ENCODE measurements around the gene NR0B2. TPM values are rescaled to one million over a fixed set of nuclear protein-coding genes. Genes with fewer than 3 reads are reported as not detected.
A peak's percentile ranks its signal among the peaks of the same experiment; 100 is the strongest.
"Not testable (repeated sequence)": the region's sequence is repeated elsewhere in the genome, so short reads cannot be mapped to it uniquely, and the experiment has no call there.

NR0B2 gene
- total RNA-seq, 1 donor from 2014 or later = not detected

DNA sequence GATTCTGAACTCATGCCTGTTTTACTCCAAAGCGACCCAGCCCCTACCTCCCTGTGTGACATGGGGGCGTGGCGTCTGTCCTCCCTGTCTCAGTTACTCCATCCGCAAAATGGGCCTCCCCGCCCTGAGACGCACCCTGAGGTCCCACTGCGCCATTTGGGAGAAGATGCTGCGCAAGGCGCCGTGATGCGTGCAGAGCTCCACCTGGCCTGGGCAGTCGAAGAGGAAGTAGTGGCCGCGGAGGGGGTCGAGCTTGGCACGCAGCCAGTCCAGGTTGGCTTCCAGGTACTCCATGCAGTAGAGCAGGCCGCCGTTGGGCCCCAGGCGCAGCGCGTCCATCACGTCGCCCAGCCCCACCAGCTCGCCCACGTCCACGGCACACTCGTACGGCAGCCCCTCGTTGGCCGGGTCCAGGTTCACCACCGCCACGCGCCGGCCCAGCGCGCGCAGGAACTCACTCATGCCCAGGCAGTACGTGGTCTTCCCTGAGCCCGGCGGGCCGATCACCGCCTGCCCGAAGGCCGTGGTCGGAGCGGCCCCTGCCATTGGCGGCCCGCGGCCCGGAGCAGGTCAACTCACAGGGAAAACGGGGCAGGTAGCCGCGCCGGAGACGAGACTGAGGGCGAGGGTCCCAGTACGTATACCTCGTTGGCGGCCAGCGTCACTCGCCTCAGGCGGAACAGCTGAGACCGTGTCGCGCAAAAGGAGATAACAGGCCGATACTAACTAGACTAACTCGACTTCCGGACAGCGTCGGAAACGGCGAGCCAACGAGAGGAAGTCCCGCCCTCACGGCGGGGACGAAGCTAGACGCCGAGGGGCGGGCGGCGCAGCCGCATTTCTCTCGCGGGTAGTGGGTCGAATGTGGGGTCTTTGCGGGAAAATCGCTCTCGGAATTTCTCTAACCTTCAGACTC, 24.0 kb downstream of the NR0B2 start, which contains the start of gene GPN2:
GPN2 (minus strand) TSS at position 733 of the 916 bp plus-strand sequence; CDS start at position 546, 187 bp downstream.
- DNase-seq = peak; percentile 73

GRCh38 chr1:26888231-26888630, 25.5 kb downstream of the NR0B2 start:
- DNase-seq = no peak

DNA sequence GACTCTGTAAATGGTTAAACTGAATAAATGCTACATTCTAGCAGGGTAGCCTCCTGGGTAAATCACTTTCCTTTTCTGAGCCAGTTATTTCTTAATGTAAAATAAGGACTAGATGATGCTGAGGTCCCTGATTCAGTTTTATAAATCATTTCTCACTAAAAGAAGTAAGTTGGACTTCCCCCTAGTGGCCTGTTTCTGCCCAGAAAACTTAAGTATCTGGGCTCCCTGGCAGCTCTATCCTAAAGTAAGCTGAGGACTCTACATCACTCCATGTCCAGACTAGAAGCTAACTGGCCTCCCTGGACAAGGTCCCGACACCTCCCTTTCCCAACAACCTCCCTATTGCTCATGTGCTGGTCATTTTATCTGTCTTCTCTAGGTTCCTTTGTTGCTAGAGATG, 26.6 kb downstream of the NR0B2 start:
- DNase-seq = no peak

- no peak for DNase-seq
Observed at GRCh38 chr1:26882696-26883463, 30.9 kb downstream of the NR0B2 start.

DNA sequence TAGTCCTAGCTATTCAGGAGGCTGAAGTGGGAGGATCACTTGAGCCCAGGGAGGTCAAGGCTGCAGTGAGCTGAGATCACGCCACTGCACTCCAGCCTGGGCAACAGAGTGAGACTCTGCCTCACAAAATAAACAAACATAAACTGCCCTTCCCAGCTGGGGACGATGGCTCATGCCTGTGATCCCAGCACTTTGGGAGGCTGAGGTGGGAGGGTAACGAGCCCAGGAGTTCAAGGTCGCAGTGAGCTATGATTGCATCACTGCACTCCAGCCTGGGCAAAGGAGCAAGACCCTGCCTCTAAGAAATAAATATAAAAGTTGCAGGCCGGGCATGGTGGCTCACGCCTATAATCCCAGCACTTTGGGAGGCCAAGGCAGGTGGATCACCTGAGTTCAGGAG, 32.2 kb downstream of the NR0B2 start:
- not testable (repeated sequence) for DNase-seq

DNA sequence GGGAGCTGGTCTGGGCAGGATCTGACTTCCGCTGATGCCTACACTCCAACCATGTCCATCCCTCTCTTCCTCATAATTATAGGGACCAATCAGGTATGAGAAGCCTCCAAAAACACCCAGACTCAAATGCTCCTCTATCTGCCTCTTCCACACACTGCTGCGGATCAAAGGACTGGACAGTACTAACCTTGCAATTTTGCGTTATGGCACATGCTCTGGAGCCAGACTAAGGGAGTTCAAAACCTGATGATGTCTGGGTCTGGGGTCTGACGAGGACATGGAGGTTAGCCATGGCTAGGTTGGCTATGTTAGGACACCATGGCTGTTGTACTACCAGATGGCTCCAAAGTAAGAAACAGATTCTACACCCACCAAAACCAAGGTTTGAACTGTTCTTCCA, 34.0 kb downstream of the NR0B2 start:
- DNase-seq = no peak

- DNase-seq = no peak
Observed at GRCh38 chr1:26877326-26877725, 36.4 kb downstream of the NR0B2 start.

DNA sequence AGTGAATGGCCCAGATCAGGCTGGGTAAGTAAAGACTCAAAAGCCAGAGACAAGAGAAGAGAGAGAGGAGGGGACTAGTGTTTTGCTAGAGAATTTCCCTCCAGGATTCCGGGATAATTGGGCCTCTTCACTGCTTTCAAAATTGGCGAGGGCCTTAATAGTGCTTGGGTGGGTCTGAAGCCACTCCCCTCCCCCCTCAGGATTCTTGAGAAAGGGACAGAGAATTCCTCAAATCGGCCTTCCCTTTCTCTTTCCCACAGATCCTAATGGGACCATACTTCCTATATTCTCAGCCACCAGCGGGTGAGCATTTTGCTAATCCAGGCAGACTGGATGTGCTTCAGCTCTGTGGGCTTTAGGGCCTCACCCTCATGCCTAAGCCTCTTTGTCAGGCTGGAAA, 38.9 kb downstream of the NR0B2 start:
- no peak for DNase-seq

GRCh38 chr1:26873097-26873496, 40.7 kb downstream of the NR0B2 start:
- not testable (repeated sequence) for DNase-seq

GRCh38 chr1:26864610-26865480, 48.9 kb downstream of the NR0B2 start:
- peak; percentile 98 for DNase-seq

GRCh38 chr1:26863685-26864077, 50.1 kb downstream of the NR0B2 start:
- DNase-seq = no peak

DNA sequence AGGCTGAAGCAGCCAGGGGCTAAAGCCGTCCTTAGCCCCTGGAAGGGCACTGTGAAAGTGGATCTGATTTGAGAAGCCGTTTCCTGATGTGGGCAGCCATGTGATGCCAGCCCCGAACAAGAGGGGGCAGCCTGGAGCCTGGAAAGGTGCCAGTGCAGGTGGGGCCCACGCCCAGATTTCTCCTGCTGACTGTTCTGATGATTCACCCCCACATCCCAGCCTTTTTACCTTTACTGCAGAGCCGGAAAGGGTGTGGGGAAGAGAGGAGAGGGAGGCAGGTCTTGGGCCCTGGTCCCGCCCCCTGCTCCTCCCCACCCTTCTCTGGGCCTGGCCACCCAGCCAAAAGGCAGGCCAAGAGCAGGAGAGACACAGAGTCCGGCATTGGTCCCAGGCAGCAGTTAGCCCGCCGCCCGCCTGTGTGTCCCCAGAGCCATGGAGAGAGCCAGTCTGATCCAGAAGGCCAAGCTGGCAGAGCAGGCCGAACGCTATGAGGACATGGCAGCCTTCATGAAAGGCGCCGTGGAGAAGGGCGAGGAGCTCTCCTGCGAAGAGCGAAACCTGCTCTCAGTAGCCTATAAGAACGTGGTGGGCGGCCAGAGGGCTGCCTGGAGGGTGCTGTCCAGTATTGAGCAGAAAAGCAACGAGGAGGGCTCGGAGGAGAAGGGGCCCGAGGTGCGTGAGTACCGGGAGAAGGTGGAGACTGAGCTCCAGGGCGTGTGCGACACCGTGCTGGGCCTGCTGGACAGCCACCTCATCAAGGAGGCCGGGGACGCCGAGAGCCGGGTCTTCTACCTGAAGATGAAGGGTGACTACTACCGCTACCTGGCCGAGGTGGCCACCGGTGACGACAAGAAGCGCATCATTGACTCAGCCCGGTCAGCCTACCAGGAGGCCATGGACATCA, 50.7 kb downstream of the NR0B2 start, which contains the start of gene SFN:
SFN (plus strand) TSS at position 369 of the 904 bp plus-strand sequence; CDS start at position 433, 64 bp downstream.
- DNase-seq = no peak

GRCh38 chr1:26861889-26862378, 51.8 kb downstream of the NR0B2 start:
- DNase-seq = no peak

Other genes with a start within 250 kb of the NR0B2 start
- gene ARID1A, start 218.0 kb downstream of the NR0B2 start, total RNA-seq = 20.1 TPM
- gene PIGV, start 126.0 kb downstream of the NR0B2 start, total RNA-seq = 9.5 TPM
- 19.2 TPM for gene ZDHHC18, start 87.3 kb downstream of the NR0B2 start, total RNA-seq
- not detected for gene SFN, start 50.8 kb downstream of the NR0B2 start, total RNA-seq
- 11.5 TPM for gene GPN2, start 23.7 kb downstream of the NR0B2 start, total RNA-seq
- 8.1 TPM for gene GPATCH3, start 13.5 kb downstream of the NR0B2 start, total RNA-seq
- gene NUDC, start 7.8 kb upstream of the NR0B2 start, total RNA-seq = 11.2 TPM
- not detected for gene KDF1, start 46.5 kb upstream of the NR0B2 start, total RNA-seq
- 16.4 TPM for gene TRNP1, start 79.7 kb upstream of the NR0B2 start, total RNA-seq
- 0.31 TPM for gene TENT5B, start 98.9 kb upstream of the NR0B2 start, total RNA-seq
- 1.9 TPM for gene SLC9A1, start 241.2 kb upstream of the NR0B2 start, total RNA-seq

Data from occipital lobe (tissue), 2 donors.